IPS-18c (cell line): ENCODE data around the gene TTF2.
"Not testable (repeated sequence)": the region's sequence is repeated elsewhere in the genome, so short reads cannot be mapped to it uniquely, and the experiment has no call there.

Experiments
- H3K4me3 ChIP-seq: 2 replicates; pipeline ENCODE4 v1.7.0; 2013; ENCODE audit warnings: low read depth, mild to moderate bottlenecking, low read length, moderate library complexity; ENCODE audit not compliant: insufficient read depth
- H3K9me3 ChIP-seq: one replicate; pipeline ENCODE4 v1.6.1; 2013; ENCODE audit warnings: mild to moderate bottlenecking, low read length, moderate library complexity; ENCODE audit not compliant: control insufficient read depth, insufficient read depth

TTF2 gene

DNA sequence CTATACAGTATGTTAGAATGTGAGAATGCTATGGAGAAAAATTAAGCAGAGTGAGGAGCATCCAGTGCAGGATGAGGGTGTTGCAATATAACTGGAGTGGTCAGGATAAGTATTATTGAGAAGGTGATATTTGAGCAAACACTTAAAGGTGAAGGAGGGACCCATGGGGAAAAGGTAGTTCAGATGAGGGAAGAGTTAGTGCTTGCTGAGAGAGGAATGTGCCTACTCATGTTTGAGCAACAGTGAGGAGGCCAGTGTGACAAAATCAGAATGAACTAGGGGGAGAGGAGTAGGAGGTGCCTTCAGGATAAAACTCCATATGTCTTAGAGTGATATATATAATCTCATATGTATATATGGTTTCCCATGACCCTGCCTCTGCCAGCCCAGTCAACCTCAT is 67.7 kb downstream of the TTF2 start:
- H3K9me3 ChIP-seq: no peaks in the 10 kb centered on the region
- no peak overlapping the region for H3K4me3 ChIP-seq

DNA sequence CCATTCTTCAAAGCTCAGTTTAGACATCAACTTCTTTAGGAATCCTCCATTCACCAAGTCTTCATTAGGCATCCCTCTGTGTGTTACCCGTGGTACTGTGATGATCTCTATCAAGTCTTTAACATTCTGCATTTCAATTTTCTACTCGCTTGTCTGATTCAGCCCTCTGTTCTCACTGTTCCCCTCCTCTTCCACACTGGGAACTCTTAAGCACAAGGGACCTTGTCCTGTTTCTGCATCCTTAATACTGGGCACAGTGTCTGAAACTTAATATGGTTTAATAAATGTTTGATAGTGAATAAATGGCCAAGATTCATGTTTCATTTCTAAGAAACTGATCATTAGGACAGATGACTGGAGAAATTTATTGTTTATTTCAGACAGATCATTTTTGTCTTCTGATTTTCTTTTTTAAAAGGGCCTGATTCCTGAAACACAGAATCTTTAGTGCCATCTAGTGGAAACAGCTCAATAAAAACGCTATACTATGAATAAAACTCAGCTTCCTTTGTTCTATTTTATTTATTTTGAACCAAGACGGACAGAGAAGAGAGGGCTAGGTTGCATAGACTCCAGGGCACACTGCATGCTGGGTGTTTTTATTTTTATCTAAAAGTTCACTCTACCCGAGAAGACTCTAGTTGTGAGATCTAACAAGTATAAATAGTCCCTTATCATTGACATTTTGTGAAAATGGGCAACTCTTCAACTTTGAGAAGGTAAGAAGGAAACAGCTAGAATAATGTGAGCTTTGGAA is 68.4 kb downstream of the TTF2 start:
- H3K4me3 ChIP-seq: no peak overlapping the region

DNA sequence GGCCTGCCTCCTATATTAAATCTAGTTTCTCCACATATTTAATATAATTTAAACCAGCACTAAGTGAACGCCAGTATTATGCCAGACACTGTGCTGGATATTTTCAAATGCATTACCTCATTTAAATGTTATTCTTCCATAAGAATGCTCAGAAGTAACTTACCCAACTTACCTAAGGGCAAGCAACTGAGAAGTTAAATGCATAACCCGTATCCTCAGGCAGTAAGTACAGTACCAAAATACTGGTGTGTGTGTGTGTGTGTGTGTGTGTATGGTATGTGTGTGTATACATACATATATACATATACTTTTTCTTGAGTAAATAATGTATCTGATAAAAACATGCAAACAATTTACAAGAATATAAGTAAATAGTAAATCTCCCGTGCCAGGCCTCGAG is 70.4 kb downstream of the TTF2 start:
- Histone ChIP-seq H3K9me3 (no peaks in the 10 kb centered on the region), H3K4me3 (no peak overlapping the region)

More for the DNA sequence above, 68.4 kb downstream of the TTF2 start:
- no peaks in the 10 kb centered on the region for H3K9me3 ChIP-seq

DNA sequence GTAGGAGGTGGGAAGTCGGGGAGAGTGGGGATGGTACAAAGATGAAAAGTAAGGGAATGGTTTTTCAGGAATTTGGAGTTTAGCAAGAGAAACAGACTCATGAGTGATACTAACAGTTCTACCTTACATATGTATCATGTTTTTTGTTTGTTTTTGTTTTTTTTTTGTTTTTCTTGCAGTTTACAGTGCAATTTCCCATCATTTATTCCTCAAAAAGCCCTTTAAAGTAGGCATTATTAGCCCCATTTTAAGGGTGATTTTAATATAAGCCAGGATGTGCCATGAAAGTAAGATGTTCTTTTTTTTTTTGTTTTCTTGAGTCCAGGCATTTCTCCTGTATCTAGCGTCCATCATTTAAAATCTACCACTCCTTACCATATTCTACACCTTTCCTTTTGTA is 75.2 kb downstream of the TTF2 start:
- Histone ChIP-seq H3K9me3 (no peaks in the 10 kb centered on the region), H3K4me3 (no peak overlapping the region)

DNA sequence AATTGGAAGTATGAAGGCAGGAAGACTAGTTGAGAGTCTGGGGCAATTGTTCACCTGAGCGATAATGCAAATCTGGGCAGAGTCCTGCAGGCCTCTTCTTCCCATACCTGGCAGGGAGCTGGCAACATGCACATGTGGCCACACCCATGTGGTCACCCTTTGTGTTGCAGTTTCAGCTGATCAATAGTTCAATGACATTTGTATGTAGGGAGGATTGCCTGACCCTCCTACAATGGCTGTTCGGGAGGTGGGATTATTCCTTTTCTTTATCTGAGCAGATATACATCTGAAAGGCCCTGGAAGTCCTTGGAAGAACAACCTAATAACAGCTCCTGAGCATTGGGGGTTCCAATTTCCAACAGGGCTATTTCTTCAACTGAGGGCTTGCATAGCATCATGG is 76.6 kb downstream of the TTF2 start:
- Histone ChIP-seq H3K4me3 (no peak overlapping the region), H3K9me3 (no peaks in the 10 kb centered on the region)

DNA sequence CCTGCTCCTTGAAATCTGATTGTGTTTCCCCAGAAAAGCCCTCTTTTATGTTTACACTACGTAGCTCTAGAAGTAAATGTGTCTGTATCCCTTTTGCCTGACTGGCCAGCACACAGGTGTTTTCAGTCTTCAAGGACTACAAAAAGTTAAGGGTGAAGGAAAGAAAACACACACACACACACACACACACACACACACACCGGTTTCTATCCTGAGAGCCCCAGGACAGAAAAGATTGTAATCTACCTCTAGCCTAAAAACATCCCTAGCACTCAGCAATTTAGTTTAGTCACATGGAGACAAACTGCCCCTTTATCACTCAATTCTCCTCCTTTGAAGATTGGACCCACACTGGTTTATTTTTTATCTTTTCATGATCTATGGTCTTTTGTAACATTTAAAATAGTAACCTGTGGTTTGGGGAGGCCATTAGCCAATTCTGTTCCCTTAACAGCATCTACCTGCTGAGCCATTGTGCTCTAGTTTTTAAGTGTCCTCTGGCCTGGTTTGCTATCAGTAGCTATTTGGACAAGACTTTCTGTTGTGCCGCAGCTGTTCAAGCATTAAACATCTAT is 77.2 kb downstream of the TTF2 start:
- H3K9me3 ChIP-seq: no peaks in the 10 kb centered on the region

DNA sequence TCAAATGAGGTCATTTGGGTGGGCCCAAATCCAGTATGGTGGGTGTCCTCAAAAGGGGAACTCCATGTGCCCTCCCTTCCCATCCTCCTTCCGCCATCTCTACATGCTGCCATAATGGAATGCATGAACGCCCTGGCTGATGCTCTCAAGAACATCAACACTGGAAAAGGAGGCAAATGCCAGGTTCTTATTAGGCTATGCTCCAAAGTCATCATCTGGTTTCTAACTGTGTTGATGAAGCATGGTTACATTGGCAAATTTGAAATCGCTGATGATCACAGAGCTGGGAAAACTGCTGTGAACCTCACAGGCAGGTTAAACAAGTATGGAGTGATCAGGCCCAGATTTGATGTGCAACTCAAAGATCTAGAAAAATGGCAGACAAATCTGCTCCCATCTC is 78.0 kb downstream of the TTF2 start:
- no peak overlapping the region for H3K4me3 ChIP-seq

More for the DNA sequence above, 77.2 kb downstream of the TTF2 start:
- H3K4me3 ChIP-seq: no peak overlapping the region

DNA sequence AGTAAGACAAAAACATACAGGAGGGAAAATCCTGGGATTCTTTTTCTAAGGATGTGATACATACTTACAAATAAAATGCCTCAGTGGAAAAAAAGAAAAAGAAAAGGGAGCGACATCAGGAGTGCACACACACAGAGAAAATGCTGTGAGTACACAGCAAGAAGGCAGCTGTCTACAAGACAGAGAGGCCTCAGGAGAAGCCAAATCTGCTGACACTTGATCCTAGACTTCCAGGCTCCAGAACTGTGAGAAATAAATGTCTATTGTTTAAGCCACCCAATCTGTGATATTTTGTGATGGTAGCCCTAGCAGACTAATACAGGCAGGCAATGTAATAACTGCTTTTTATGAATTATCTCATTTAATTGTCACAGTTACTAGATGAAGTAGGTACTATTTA is 78.4 kb downstream of the TTF2 start:
- no peak overlapping the region for H3K4me3 ChIP-seq
- no peaks in the 10 kb centered on the region for H3K9me3 ChIP-seq

More for the DNA sequence above, 78.0 kb downstream of the TTF2 start:
- H3K9me3 ChIP-seq: no peaks in the 10 kb centered on the region

DNA sequence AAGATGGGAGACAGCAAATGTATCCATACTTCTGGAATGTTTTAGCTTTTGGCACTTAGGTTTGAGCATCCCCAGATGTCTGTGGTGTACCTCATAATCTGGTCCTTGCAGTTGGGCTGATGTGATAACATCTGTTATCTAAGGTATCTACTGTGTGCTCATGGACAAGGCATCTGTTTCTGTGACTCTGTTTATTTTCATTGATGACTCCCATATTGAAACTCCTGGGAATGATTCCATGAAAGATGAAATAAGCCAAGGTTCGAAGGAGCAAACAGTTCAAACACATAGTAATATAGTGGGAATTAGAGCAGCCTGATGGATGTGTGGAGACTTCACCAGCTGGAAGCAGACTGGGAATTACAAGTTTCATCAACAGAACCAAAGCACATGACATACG is 82.1 kb downstream of the TTF2 start:
- H3K4me3 ChIP-seq: no peak overlapping the region
- H3K9me3 ChIP-seq: no peaks in the 10 kb centered on the region

DNA sequence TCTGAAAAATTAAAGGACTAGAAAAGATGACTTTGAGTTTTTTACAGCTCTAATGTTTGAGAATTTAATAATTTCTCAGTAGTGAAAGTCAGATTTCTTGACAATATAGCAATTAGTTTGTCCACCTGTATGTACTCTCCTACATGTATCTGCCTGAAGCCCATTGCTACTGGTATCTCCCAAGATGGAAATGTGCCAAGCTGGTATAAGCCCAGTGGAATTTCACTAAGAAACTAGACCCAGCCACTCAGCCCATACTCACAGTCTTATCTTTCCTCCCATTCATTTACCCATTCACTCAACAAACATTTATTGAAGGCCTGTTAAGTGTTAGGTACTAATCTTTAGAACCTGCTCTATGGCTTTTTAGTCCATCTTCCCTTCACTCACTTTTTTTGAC is 83.0 kb downstream of the TTF2 start:
- Histone ChIP-seq H3K9me3 (no peaks in the 10 kb centered on the region), H3K4me3 (no peak overlapping the region)

DNA sequence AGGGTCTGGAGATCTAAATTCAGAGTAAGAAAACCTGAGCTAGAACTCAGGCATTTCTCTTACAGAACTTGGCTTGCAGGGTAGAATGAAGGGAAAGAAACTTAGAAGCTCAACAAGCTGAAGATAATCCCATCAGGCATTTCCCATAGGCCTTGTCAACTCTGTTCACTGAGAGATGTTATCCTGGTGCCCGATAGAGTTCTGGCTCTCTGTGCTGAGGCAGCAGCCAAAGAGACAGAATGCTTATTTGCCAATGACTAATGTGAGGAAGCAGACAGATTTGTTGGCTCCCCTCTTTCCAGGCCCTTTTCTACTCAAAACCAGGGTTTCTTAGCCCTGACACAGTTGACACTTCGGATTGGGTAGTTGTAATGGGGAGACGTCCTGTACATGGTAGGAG is 83.7 kb downstream of the TTF2 start:
- no peaks in the 10 kb centered on the region for H3K9me3 ChIP-seq
- no peak overlapping the region for H3K4me3 ChIP-seq

DNA sequence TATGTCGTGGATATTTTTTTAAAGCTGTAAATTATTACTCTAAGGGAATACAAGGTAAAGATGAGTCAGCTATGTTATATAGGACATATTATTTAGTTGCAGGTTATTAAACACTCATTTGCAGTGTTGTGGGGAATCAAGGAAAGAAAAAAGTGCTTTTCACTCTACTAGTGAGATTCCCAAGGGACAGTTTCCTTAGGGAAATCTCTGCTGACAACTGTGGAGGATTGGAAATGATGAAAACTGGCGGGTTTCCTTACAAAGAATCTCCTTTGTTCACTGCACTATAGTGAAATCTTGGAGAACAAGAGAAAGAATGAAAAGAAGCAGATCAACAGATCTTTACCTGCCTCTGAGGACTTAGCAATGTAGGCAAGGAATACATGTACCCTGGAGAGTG is 85.9 kb downstream of the TTF2 start:
- H3K4me3 ChIP-seq: no peak overlapping the region

DNA sequence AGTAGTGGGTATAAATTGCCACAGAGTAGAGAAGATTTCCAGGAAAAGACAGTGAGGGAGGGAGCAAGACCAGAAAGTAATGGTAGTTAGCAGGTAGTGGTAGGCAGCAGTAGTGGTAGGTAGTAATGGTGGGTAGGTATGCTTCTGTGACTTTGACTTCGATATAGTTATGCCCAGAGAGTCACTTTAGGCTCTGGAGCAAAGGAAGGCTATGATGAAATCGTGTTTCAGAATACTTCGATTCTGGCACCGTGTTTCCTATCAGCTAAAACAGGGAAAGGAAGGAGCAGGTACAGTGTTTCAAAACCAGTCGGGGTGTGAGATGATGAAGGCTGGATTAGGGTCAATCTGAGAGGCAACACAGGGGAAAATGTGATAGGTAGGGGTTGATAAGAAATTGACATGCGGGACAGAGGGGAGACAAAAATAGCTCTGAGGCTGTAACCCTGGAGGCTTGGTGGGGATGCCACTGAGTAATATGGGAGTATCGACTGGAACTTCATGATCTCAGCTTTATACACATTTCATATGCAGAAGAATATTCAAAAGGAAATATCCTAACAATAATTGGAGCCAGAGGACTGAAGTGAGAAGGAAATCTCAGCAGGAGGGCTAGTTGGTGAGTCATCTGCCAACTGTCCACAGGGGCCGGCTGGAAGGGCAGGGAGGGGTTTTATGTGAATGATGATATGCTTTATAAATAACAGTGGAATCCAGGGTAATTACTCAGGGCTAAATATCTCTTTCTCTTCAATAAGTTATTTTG is 86.6 kb downstream of the TTF2 start:
- Histone ChIP-seq H3K9me3 (peaks cover 2% of the 10 kb centered on the region), H3K4me3 (no peak overlapping the region)

More for the DNA sequence above, 85.9 kb downstream of the TTF2 start:
- no peaks in the 10 kb centered on the region for H3K9me3 ChIP-seq

DNA sequence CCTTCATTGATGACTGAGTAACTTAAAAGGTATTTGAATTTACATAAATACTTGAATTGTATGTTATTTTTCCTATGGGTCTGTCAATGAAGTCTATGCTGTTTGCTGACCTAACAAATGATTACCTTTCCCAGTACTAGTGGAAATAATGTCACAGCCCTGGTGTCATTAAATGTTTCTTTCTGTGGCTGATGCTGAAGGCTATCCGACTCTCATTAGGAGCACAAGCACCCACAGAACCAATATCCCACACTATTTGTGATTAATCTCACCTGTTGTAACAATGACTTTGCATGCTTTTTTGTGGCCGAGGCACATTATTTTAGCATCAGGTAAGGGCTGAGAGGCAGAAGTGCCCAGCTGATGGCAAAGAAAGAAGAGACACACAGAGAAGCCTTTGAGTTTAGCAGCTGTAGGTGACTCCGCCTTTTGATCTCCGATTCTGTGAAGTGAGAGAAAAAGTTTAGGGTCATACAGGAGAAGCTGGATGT is 87.3 kb downstream of the TTF2 start:
- H3K4me3 ChIP-seq: no peak overlapping the region
- peaks cover 2% of the 10 kb centered on the region for H3K9me3 ChIP-seq

DNA sequence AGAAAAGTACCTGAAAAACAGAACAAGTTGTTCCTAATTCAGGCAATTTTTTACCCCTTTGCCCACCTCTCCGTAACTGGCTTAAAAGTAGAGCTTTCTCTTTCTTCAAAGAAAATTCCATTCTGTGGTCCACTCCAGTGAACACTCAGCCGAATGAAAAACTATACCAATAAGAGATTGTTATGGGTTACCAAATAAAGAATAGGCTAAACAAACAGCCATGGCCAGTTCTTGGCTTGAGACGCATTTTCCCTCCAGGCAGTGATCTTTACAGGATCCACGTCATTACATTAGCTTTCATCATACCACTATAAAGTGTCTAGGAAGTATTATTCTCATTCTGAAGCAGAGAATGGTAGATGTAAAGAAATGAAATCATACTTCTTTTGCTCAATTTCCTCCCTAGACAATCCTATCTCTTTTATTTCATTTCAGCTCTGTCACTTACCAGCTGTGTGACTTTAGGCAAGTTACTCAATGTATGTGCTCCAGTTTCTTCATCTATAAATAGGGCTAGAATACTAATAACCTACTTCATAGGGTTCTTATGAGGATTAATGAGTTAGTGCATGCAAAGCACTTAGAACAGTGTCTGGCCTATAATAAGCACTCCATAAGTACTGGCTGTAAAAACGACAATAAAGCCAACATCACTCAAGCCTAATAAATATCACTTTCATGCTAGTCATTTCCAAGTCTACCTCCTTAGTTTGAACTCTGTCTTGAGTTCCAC is 87.9 kb downstream of the TTF2 start:
- Histone ChIP-seq H3K9me3 (peaks cover 2% of the 10 kb centered on the region), H3K4me3 (no peak overlapping the region)

DNA sequence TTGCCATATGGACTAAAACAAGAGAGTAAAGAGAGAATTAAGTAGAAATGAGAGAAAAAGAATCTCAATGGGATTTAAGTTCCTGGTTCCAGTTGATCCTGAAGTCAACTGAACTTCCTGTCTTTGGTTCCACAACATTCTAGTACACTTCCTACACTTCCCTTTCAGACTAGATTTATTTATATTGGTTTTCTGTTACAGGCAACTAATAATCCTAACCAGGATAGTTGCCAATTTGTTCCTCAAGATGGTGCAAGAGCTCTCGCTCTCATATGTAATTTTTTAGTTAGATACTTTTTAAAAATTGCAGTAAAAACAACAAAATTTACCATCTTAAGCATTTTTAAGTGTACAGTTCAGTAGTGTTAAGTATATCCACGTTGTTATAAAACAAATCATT is 90.2 kb downstream of the TTF2 start:
- H3K4me3 ChIP-seq: no peak overlapping the region
- peaks cover 2% of the 10 kb centered on the region for H3K9me3 ChIP-seq

DNA sequence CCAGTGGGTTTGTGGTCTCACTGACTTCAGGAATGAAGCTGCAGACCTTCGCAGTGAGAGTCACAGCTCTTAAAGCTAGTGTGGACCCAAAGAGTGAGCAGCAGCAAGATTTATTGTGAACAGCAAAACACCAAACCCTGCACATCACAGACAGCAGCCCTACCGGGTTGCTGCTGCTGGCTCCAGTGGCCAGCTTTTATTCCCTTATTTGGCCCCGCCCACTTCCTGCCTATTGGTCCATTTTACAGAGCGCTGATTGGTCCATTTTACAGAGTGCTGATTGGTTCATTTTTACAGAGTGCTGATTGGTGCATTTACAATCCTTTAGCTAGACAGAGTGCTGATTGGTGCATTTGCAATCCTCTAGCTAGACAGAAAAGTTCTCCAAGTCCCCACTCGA is 91.2 kb downstream of the TTF2 start:
- not testable (repeated sequence) for H3K4me3 ChIP-seq

More for the DNA sequence above, 91.2 kb downstream of the TTF2 start:
- H3K9me3 ChIP-seq: not testable (repeated sequence)
